DOHH2 (cell line): ENCODE results near the gene TFB2M.
A peak's percentile ranks its signal among the peaks of the same experiment; 100 is the strongest.

Experiments
- H3F3A ChIP-seq: fragments of 200-600 bp; sonication (generic), shearing (Covaris generic); 2 replicates; pipeline ENCODE4 v1.6.0; 2016; ENCODE audit warnings: antibody characterized with exemption, mild to moderate bottlenecking; ENCODE audit not compliant: control insufficient read depth, insufficient read depth
- H3K27ac ChIP-seq: fragments of 200-600 bp; sonication (generic); 2 replicates; pipeline ENCODE4 v1.5.1; 2014; ENCODE audit warnings: low read depth, mild to moderate bottlenecking, low read length, moderate library complexity
- H3K27me3 ChIP-seq: fragments of 200-600 bp; sonication (generic); 2 replicates; pipeline ENCODE4 v1.6.1; 2014; ENCODE audit warnings: mild to moderate bottlenecking, low read length, mixed read lengths; ENCODE audit not compliant: control insufficient read depth
- H3K36me3 ChIP-seq: fragments of 200-600 bp; sonication (generic); 2 replicates; pipeline ENCODE4 v1.6.1; 2014; ENCODE audit warnings: mild to moderate bottlenecking, low read length, moderate library complexity, mixed read lengths; ENCODE audit not compliant: control insufficient read depth
- H3K4me1 ChIP-seq: fragments of 200-600 bp; sonication (generic); 2 replicates; pipeline ENCODE4 v1.6.1; 2014; ENCODE audit warnings: mild to moderate bottlenecking, low read length, mixed read lengths; ENCODE audit not compliant: control insufficient read depth
- H3K4me2 ChIP-seq: fragments of 200-600 bp; sonication (generic); 2 replicates; pipeline ENCODE4 v1.6.0; 2014; ENCODE audit warnings: mild to moderate bottlenecking, low read length, moderate library complexity
- H3K4me3 ChIP-seq: fragments of 200-600 bp; sonication (generic); 2 replicates; pipeline ENCODE4 v1.5.1; 2014; ENCODE audit warnings: mild to moderate bottlenecking, low read length, mixed read lengths
- H3K79me2 ChIP-seq: fragments of 200-600 bp; sonication (generic); 2 replicates; pipeline ENCODE4 v1.6.1; 2014; ENCODE audit warnings: mild to moderate bottlenecking, low read length, mixed read lengths; ENCODE audit not compliant: control insufficient read depth
- H3K9me2 ChIP-seq: fragments of 200-600 bp; sonication (generic); replicated peaks from 2 replicates; pipeline ENCODE4 v1.6.1; 2014; ENCODE audit warnings: mild to moderate bottlenecking, low read length, mixed read lengths; ENCODE audit not compliant: control insufficient read depth
- H3K9me3 ChIP-seq: fragments of 200-600 bp; sonication (generic); 2 replicates; pipeline ENCODE4 v1.6.1; 2014; ENCODE audit warnings: antibody characterized with exemption, low read length, mixed read lengths; ENCODE audit not compliant: control insufficient read depth, insufficient read depth
- H4K20me1 ChIP-seq: fragments of 200-600 bp; sonication (generic); 2 replicates; pipeline ENCODE4 v1.6.0; 2014; ENCODE audit warnings: low read depth, mild to moderate bottlenecking, antibody characterized with exemption, low read length, moderate library complexity; ENCODE audit not compliant: control insufficient read depth, insufficient read depth
- EZH2phosphoT487 ChIP-seq: fragments of 200-600 bp; sonication (generic); IDR thresholded peaks from 2 replicates; pipeline ENCODE4 v1.6.1; 2017; ENCODE audit warnings: borderline replicate concordance, mild to moderate bottlenecking, antibody characterized with exemption, low read length, moderate library complexity, mixed read lengths
- TF ChIP-seq, protein P1 (sequence below): fragments of 200-600 bp; sonication (generic); IDR thresholded peaks from one replicate; pipeline ENCODE4 v1.5.1; 2014; ENCODE audit warnings: antibody characterized with exemption, mild to moderate bottlenecking, low read depth, low read length; ENCODE audit not compliant: poor library complexity, severe bottlenecking

The TFB2M gene

GRCh38 chr1:246533371-246533905 is 32.6 kb downstream of the TFB2M start:
- no peaks in the 10 kb centered on the region for H3K36me3 ChIP-seq
- no peak overlapping the region for H3K27ac ChIP-seq

GRCh38 chr1:246532519-246532918 is 33.5 kb downstream of the TFB2M start:
- TF ChIP-seq EZH2phosphoT487, result no peak
- TF ChIP-seq, protein P1, sequence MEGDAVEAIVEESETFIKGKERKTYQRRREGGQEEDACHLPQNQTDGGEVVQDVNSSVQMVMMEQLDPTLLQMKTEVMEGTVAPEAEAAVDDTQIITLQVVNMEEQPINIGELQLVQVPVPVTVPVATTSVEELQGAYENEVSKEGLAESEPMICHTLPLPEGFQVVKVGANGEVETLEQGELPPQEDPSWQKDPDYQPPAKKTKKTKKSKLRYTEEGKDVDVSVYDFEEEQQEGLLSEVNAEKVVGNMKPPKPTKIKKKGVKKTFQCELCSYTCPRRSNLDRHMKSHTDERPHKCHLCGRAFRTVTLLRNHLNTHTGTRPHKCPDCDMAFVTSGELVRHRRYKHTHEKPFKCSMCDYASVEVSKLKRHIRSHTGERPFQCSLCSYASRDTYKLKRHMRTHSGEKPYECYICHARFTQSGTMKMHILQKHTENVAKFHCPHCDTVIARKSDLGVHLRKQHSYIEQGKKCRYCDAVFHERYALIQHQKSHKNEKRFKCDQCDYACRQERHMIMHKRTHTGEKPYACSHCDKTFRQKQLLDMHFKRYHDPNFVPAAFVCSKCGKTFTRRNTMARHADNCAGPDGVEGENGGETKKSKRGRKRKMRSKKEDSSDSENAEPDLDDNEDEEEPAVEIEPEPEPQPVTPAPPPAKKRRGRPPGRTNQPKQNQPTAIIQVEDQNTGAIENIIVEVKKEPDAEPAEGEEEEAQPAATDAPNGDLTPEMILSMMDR, result peak; percentile 19

More at GRCh38 chr1:246533371-246533905, 32.6 kb downstream of the TFB2M start:
- Histone ChIP-seq H3K79me2 (no peaks in the 10 kb centered on the region), H3K4me1 (no peaks in the 10 kb centered on the region), H3F3A (no peaks in the 10 kb centered on the region), H4K20me1 (no peaks in the 10 kb centered on the region), H3K9me2 (no peaks in the 10 kb centered on the region), H3K4me3 (no peak overlapping the region), H3K9me3 (peaks cover 10% of the 10 kb centered on the region; the same call in 1 of the 2 replicates), H3K4me2 (no peak overlapping the region), H3K27me3 (no peaks in the 10 kb centered on the region)
- TF ChIP-seq EZH2phosphoT487, result no peak
- TF ChIP-seq, protein P1, result no peak

GRCh38 chr1:246530482-246530881 is 35.6 kb downstream of the TFB2M start:
- H3K4me3 ChIP-seq, result no peak overlapping the region
- no peaks in the 10 kb centered on the region for H3F3A ChIP-seq
- peaks cover 10% of the 10 kb centered on the region; the same call in 1 of the 2 replicates for H3K9me3 ChIP-seq
- no peaks in the 10 kb centered on the region for H4K20me1 ChIP-seq
- peaks cover 12% of the 10 kb centered on the region for H3K4me1 ChIP-seq
- H3K79me2 ChIP-seq, result no peaks in the 10 kb centered on the region
- no peak overlapping the region for H3K4me2 ChIP-seq
- no peaks in the 10 kb centered on the region for H3K36me3 ChIP-seq
- H3K27me3 ChIP-seq, result no peaks in the 10 kb centered on the region
- TF ChIP-seq, protein P1, result no peak
- no peak for TF ChIP-seq EZH2phosphoT487
- H3K9me2 ChIP-seq, result no peaks in the 10 kb centered on the region
- H3K27ac ChIP-seq, result no peak overlapping the region

More at GRCh38 chr1:246532519-246532918, 33.5 kb downstream of the TFB2M start:
- H3K79me2 ChIP-seq, result no peaks in the 10 kb centered on the region
- no peaks in the 10 kb centered on the region for H3K27me3 ChIP-seq
- no peaks in the 10 kb centered on the region for H3K36me3 ChIP-seq
- H3F3A ChIP-seq, result no peaks in the 10 kb centered on the region
- peaks cover 6% of the 10 kb centered on the region for H3K4me1 ChIP-seq
- H4K20me1 ChIP-seq, result no peaks in the 10 kb centered on the region
- H3K4me2 ChIP-seq, result no peak overlapping the region
- no peaks in the 10 kb centered on the region for H3K9me2 ChIP-seq
- H3K9me3 ChIP-seq, result peaks cover 10% of the 10 kb centered on the region; the same call in 1 of the 2 replicates
- H3K4me3 ChIP-seq, result no peak overlapping the region
- H3K27ac ChIP-seq, result no peak overlapping the region
